ENCODE results near the gene WNT5B. TPM values are rescaled to one million over a fixed set of nuclear protein-coding genes. Genes with fewer than 3 reads are reported as not detected.

Gene WNT5B
- polyA plus RNA-seq, 1 donor (not counting 4 experiments of a cell fraction or from before 2014, with no cell fraction given): 12.3 TPM

DNA sequence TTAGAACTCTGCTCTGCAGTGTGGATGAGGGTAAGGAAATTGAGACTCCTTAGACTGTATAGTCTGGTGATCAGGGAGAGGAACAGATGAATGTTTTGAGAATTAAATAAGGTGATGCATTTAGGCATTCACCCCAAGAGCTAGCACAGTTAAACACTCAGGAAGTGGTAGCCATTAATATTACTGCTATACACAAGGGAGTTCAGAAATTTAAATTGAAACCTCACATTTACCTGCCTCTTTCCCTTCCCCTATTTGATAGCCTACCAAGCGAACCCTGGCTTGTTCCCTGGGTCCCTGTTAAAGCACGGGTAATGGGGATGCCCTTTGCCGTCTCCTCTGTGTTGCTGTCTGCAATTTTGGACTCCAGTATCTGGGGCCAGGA, 18.2 kb downstream of the WNT5B start:
- Histone ChIP-seq H3K9ac (ENCODE audit: control insufficient read depth, extremely low read depth, insufficient read depth, low read length) (no peak overlapping the region), H2AFZ (ENCODE audit: control insufficient read depth, low read length) (no peak overlapping the region), H3K27me3 (ENCODE audit: control insufficient read depth, extremely low read depth, insufficient read depth, low read length) (no peaks in the 10 kb centered on the region), H3K27ac (ENCODE audit: control insufficient read depth, insufficient read depth, low read length) (no peak overlapping the region), H3K36me3 (ENCODE audit: control insufficient read depth in 2 of 2, extremely low read depth in 1 of 2, insufficient read depth in 2 of 2, low read length in 2 of 2) (peaks cover 2 to 4% of the 10 kb centered on the region in 2 experiments), H3K79me2 (ENCODE audit: control insufficient read depth, insufficient read depth, low read length) (no peaks in the 10 kb centered on the region), H3K4me3 (ENCODE audit: control insufficient read depth in 2 of 3, extremely low read depth in 1 of 3, insufficient read depth in 2 of 3, low read depth in 1 of 3, low read length in 3 of 3) (no peak overlapping the region), H4K20me1 (ENCODE audit: control insufficient read depth, extremely low read depth, insufficient read depth, low read length) (no peaks in the 10 kb centered on the region), H3K4me2 (ENCODE audit: control insufficient read depth, extremely low read depth, insufficient read depth, low read depth, low read length) (no peak overlapping the region), H3K9me1 (ENCODE audit: control insufficient read depth, extremely low read depth, insufficient read depth, low read length) (peaks cover 2% of the 10 kb centered on the region), H3K9me3 (ENCODE audit: control insufficient read depth, low read depth, low read length) (no peaks in the 10 kb centered on the region), H3K4me1 (ENCODE audit: control insufficient read depth, extremely low read depth, insufficient read depth, low read length) (peaks cover 9% of the 10 kb centered on the region)
- DNase-seq (ENCODE audit: low read depth, low spot score) (no peak), FAIRE-seq (no peak)
- dilution Hi-C loops (cut with MboI; ENCODE audit: extremely low pct_ligation_motif_present, low sequenced_read_pairs): no loop called here
- TF ChIP-seq, protein P1, sequence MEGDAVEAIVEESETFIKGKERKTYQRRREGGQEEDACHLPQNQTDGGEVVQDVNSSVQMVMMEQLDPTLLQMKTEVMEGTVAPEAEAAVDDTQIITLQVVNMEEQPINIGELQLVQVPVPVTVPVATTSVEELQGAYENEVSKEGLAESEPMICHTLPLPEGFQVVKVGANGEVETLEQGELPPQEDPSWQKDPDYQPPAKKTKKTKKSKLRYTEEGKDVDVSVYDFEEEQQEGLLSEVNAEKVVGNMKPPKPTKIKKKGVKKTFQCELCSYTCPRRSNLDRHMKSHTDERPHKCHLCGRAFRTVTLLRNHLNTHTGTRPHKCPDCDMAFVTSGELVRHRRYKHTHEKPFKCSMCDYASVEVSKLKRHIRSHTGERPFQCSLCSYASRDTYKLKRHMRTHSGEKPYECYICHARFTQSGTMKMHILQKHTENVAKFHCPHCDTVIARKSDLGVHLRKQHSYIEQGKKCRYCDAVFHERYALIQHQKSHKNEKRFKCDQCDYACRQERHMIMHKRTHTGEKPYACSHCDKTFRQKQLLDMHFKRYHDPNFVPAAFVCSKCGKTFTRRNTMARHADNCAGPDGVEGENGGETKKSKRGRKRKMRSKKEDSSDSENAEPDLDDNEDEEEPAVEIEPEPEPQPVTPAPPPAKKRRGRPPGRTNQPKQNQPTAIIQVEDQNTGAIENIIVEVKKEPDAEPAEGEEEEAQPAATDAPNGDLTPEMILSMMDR (optimal IDR thresholded peaks at IDR 0.05 in 1 of 3, IDR thresholded peaks at IDR 0.05 in 1 of 3, conservative IDR thresholded peaks at IDR 0.05 in 1 of 3; ENCODE audit: extremely low read depth in 1 of 3, insufficient read depth in 2 of 3, low read length in 3 of 3): no peak
- TF ChIP-seq EZH2 (IDR thresholded peaks at IDR 0.05; ENCODE audit: low read length): no peak

- FAIRE-seq (no peak), DNase-seq (ENCODE audit: low read depth, low spot score) (no peak)
- no peaks in the 10 kb centered on the region for H3K27me3 ChIP-seq (ENCODE audit: control insufficient read depth, extremely low read depth, insufficient read depth, low read length)
- no peak overlapping the region for H3K4me2 ChIP-seq (ENCODE audit: control insufficient read depth, extremely low read depth, insufficient read depth, low read depth, low read length)
- H3K4me3 ChIP-seq (ENCODE audit: control insufficient read depth in 2 of 3, extremely low read depth in 1 of 3, insufficient read depth in 2 of 3, low read depth in 1 of 3, low read length in 3 of 3): no peak overlapping the region
- no peaks in the 10 kb centered on the region for H4K20me1 ChIP-seq (ENCODE audit: control insufficient read depth, extremely low read depth, insufficient read depth, low read length)
- no peak overlapping the region for H3K9ac ChIP-seq (ENCODE audit: control insufficient read depth, extremely low read depth, insufficient read depth, low read length)
- dilution Hi-C loops (cut with MboI; ENCODE audit: extremely low pct_ligation_motif_present, low sequenced_read_pairs): no loop called here
- peaks cover 11% of the 10 kb centered on the region for H3K4me1 ChIP-seq (ENCODE audit: control insufficient read depth, extremely low read depth, insufficient read depth, low read length)
- H2AFZ ChIP-seq (ENCODE audit: control insufficient read depth, low read length): no peak overlapping the region
- H3K27ac ChIP-seq (ENCODE audit: control insufficient read depth, insufficient read depth, low read length): no peak overlapping the region
- no peaks in the 10 kb centered on the region for H3K79me2 ChIP-seq (ENCODE audit: control insufficient read depth, insufficient read depth, low read length)
- no peaks in the 10 kb centered on the region for H3K9me3 ChIP-seq (ENCODE audit: control insufficient read depth, low read depth, low read length)
- H3K9me1 ChIP-seq (ENCODE audit: control insufficient read depth, extremely low read depth, insufficient read depth, low read length): no peaks in the 10 kb centered on the region
- TF ChIP-seq EZH2 (IDR thresholded peaks at IDR 0.05; ENCODE audit: low read length): no peak
- TF ChIP-seq, protein P1 (optimal IDR thresholded peaks at IDR 0.05 in 1 of 3, IDR thresholded peaks at IDR 0.05 in 1 of 3, conservative IDR thresholded peaks at IDR 0.05 in 1 of 3; ENCODE audit: extremely low read depth in 1 of 3, insufficient read depth in 2 of 3, low read length in 3 of 3): no peak
- H3K36me3 ChIP-seq (ENCODE audit: control insufficient read depth in 2 of 2, extremely low read depth in 1 of 2, insufficient read depth in 2 of 2, low read length in 2 of 2): peaks cover 2 to 4% of the 10 kb centered on the region in 2 experiments
These were observed 21.4 kb downstream of the WNT5B start for GRCh38 chr12:1650260-1650977.

All from keratinocyte (primary cell).